GM13976 (cell line): Measurements from ENCODE around the gene CHCHD3.

Experiments
- DNase-seq: peaks from one replicate; pipeline ENCODE4 v3.0.0; 2012; ENCODE audit warnings: low spot score
- CTCF ChIP-seq: IDR thresholded peaks from 2 replicates; pipeline ENCODE4 v1.5.1; 2012; ENCODE audit warnings: borderline replicate concordance, mild to moderate bottlenecking; ENCODE audit not compliant: insufficient read depth; ENCODE audit errors: extremely low read depth, missing control alignments, control extremely low read depth
- in situ Hi-C: fragments of 300-500 bp; cut with MboI; formaldehyde crosslinking; loops from one replicate; pipeline ENCODE4 v1.12.0; 2022; ENCODE audit warnings: low sequenced_read_pairs, mixed read lengths, inconsistent platforms; ENCODE audit not compliant: unreplicated experiment

CHCHD3 gene

GRCh38 chr7:132757783-132758182 lies 324.1 kb downstream of the CHCHD3 start:
- DNase-seq = no peak
- in situ Hi-C loops = no loop called here
- TF ChIP-seq CTCF = no peak

- DNase-seq = no peak
- TF ChIP-seq CTCF = no peak
- in situ Hi-C loops = no loop called here
Measured at GRCh38 chr7:132756484-132756990, 325.4 kb downstream of the CHCHD3 start.

- in situ Hi-C loops = no loop called here
- TF ChIP-seq CTCF = no peak
- no peak for DNase-seq
Measured at GRCh38 chr7:132755538-132756483, 326.1 kb downstream of the CHCHD3 start.

GRCh38 chr7:132752431-132752830 lies 329.5 kb downstream of the CHCHD3 start:
- in situ Hi-C loops = no loop called here
- TF ChIP-seq CTCF = no peak
- no peak for DNase-seq

- no peak for DNase-seq
- TF ChIP-seq CTCF = no peak
- in situ Hi-C loops = no loop called here
Measured at GRCh38 chr7:132751244-132751647, 330.6 kb downstream of the CHCHD3 start.

GRCh38 chr7:132750530-132751217 lies 331.2 kb downstream of the CHCHD3 start:
- TF ChIP-seq CTCF = no peak
- DNase-seq = no peak
- in situ Hi-C loops = no loop called here
